HEK293T (cell line): Measurements from ENCODE around the gene ADCY1.

Experiments used
- ARNT ChIP-seq: fragments of 450-650 bp; IDR thresholded peaks from 2 replicates; pipeline ENCODE4 v1.6.1; 2017; ENCODE audit warnings: mild to moderate bottlenecking
- BHLHE40 ChIP-seq: fragments of 450-650 bp; IDR thresholded peaks from 2 replicates; pipeline ENCODE4 v1.6.1; 2016; ENCODE audit warnings: mild to moderate bottlenecking, moderate library complexity, borderline replicate concordance
- ELF4 ChIP-seq: fragments of 450-650 bp; IDR thresholded peaks from 2 replicates; pipeline ENCODE4 v1.6.1; 2017; ENCODE audit warnings: antibody characterized with exemption
- FOXK2 ChIP-seq: fragments of 450-650 bp; IDR thresholded peaks from 2 replicates; pipeline ENCODE4 v1.6.1; 2016; ENCODE audit warnings: mild to moderate bottlenecking
- HDGF ChIP-seq: fragments of 450-650 bp; IDR thresholded peaks from 2 replicates; pipeline ENCODE4 v1.6.1; 2017; ENCODE audit warnings: antibody characterized with exemption, borderline replicate concordance
- LEF1 ChIP-seq: fragments of 450-650 bp; IDR thresholded peaks from 2 replicates; pipeline ENCODE4 v1.6.1; 2017; ENCODE audit warnings: mild to moderate bottlenecking, borderline replicate concordance
- SUZ12 ChIP-seq: fragments of 450-650 bp; IDR thresholded peaks from 2 replicates; pipeline ENCODE4 v1.6.1; 2016; ENCODE audit warnings: mild to moderate bottlenecking
- TARDBP ChIP-seq: fragments of 450-650 bp; IDR thresholded peaks from 2 replicates; pipeline ENCODE4 v1.6.1; 2016
- ZNF384 ChIP-seq: fragments of 450-650 bp; IDR thresholded peaks from 2 replicates; pipeline ENCODE4 v1.6.1; 2016
- TF ChIP-seq, protein P1 (sequence below): fragments of 450-650 bp; IDR thresholded peaks from 2 replicates; pipeline ENCODE4 v1.6.1; 2016

GRCh38 chr7:45584261-45585210 is 10.4 kb downstream of the ADCY1 start:
- TF ChIP-seq ARNT, result no peak
- no peak for TF ChIP-seq HDGF
- TF ChIP-seq, protein P1, sequence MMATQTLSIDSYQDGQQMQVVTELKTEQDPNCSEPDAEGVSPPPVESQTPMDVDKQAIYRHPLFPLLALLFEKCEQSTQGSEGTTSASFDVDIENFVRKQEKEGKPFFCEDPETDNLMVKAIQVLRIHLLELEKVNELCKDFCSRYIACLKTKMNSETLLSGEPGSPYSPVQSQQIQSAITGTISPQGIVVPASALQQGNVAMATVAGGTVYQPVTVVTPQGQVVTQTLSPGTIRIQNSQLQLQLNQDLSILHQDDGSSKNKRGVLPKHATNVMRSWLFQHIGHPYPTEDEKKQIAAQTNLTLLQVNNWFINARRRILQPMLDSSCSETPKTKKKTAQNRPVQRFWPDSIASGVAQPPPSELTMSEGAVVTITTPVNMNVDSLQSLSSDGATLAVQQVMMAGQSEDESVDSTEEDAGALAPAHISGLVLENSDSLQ, result no peak
- no peak for TF ChIP-seq BHLHE40
- TF ChIP-seq ELF4, result no peak
- TF ChIP-seq SUZ12, result no peak
- TF ChIP-seq FOXK2, result no peak
- TF ChIP-seq ZNF384, result no peak
- TF ChIP-seq LEF1, result no peak
- TF ChIP-seq TARDBP, result no peak
